RWPE1 (cell line): ENCODE measurements around the gene TRIM21.
"Not testable (repeated sequence)": the region's sequence is repeated elsewhere in the genome, so short reads cannot be mapped to it uniquely, and the experiment has no call there.

Experiments
- CTCF ChIA-PET: fragments of 350-600 bp; sonication (Branson Sonifier 250); formaldehyde crosslinking; extraction: SDS; loops from one replicate; lab custom pipeline; 2021; lab: Yijun Ruan, JAX
- POLR2A ChIA-PET: fragments of 400-600 bp; formaldehyde crosslinking; extraction: SDS; loops from one replicate; lab custom pipeline; 2020; ENCODE audit warnings: antibody characterized with exemption; ENCODE audit not compliant: low non-redundant PET; lab: Yijun Ruan, JAX
- DNase-seq: peaks from one replicate; pipeline ENCODE4 v3.0.0; 2012; ENCODE audit warnings: low spot score
- H3K27ac ChIP-seq: fragments of 450-650 bp; 2 replicates; pipeline ENCODE4 v1.5.1; 2017
- CTCF ChIP-seq: fragments of 450-650 bp; conservative IDR thresholded peaks from 2 replicates; pipeline ENCODE4 v1.5.1; 2017; ENCODE audit warnings: low read depth, mild to moderate bottlenecking

TRIM21 gene

GRCh38 chr11:4416816-4417215 lies 23.3 kb upstream of the TRIM21 start:
- TF ChIP-seq CTCF: no peak
- DNase-seq: no peak
- POLR2A ChIA-PET: no interaction called here
- H3K27ac ChIP-seq: no peak overlapping the region
- CTCF ChIA-PET: no interaction called here

GRCh38 chr11:4416306-4416705 lies 22.8 kb upstream of the TRIM21 start:
- DNase-seq: no peak
- no peak for TF ChIP-seq CTCF
- H3K27ac ChIP-seq: no peak overlapping the region
- CTCF ChIA-PET: interaction anchor here (0.6 kb wide), 1 partner anchor 191 kb away, joined by 3 read pairs; the partner anchor contains the start of gene TRIM68
- POLR2A ChIA-PET: no interaction called here

GRCh38 chr11:4406206-4406605 lies 12.7 kb upstream of the TRIM21 start:
- H3K27ac ChIP-seq, DNase-seq, POLR2A ChIA-PET, CTCF ChIA-PET: not testable (repeated sequence)

GRCh38 chr11:4393858-4394223 lies 339 bp upstream of the TRIM21 start:
- TF ChIP-seq CTCF: no peak
- ChIA-PET CTCF (no interaction called here), POLR2A (interaction anchor here (0.7 kb wide), 1 partner anchor 209 kb away, joined by 3 read pairs; no protein-coding TSS in a partner anchor)
- no peak for DNase-seq
- no peak overlapping the region for H3K27ac ChIP-seq

- TF ChIP-seq CTCF: no peak
Measured at GRCh38 chr11:4388221-4388620, 5.3 kb downstream of the TRIM21 start.

GRCh38 chr11:4385978-4386740 lies 7.3 kb downstream of the TRIM21 start:
- no peak overlapping the region for H3K27ac ChIP-seq
- TF ChIP-seq CTCF: no peak
- ChIA-PET POLR2A (no interaction called here), CTCF (no interaction called here)
- DNase-seq: no peak

More at GRCh38 chr11:4388221-4388620, 5.3 kb downstream of the TRIM21 start:
- DNase-seq: no peak
- no peak overlapping the region for H3K27ac ChIP-seq
- ChIA-PET POLR2A (no interaction called here), CTCF (no interaction called here)

GRCh38 chr11:4381901-4382300 lies 11.6 kb downstream of the TRIM21 start:
- CTCF ChIA-PET: no interaction called here

More at GRCh38 chr11:4381901-4382300, 11.6 kb downstream of the TRIM21 start:
- no peak overlapping the region for H3K27ac ChIP-seq
- POLR2A ChIA-PET: no interaction called here
- TF ChIP-seq CTCF: no peak
- no peak for DNase-seq
